Karpas-422 (cell line): ENCODE results near the gene CPT1B. TPM values are rescaled to one million over a fixed set of nuclear protein-coding genes. Genes with fewer than 3 reads are reported as not detected.

Experiments used
- DNase-seq: peaks from one replicate; pipeline ENCODE4 v3.0.0-alpha.2; 2015
- H2AFZ ChIP-seq: fragments of 200-600 bp; sonication (generic); 2 replicates; pipeline ENCODE4 v1.6.1; 2014; ENCODE audit warnings: antibody characterized with exemption, low read length, mixed read lengths
- H3K27ac ChIP-seq: fragments of 200-600 bp; sonication (generic); 2 replicates; pipeline ENCODE4 v1.5.1; 2014; ENCODE audit warnings: mild to moderate bottlenecking, low read length, moderate library complexity
- H3K27me3 ChIP-seq: fragments of 200-600 bp; sonication (generic); 2 replicates; pipeline ENCODE4 v1.6.1; 2014; ENCODE audit warnings: low read length, mixed read lengths
- H3K36me3 ChIP-seq: fragments of 200-600 bp; sonication (generic); 2 replicates; pipeline ENCODE4 v1.6.1; 2014; ENCODE audit warnings: low read length, mixed read lengths; ENCODE audit not compliant: insufficient read depth
- H3K4me1 ChIP-seq: fragments of 200-600 bp; sonication (generic); 2 replicates; pipeline ENCODE4 v1.6.1; 2014; ENCODE audit warnings: mild to moderate bottlenecking, low read length, mixed read lengths
- H3K4me2 ChIP-seq: fragments of 200-600 bp; sonication (generic); 2 replicates; pipeline ENCODE4 v1.6.1; 2014; ENCODE audit warnings: low read length, low read depth, mild to moderate bottlenecking; ENCODE audit not compliant: poor library complexity, severe bottlenecking
- H3K4me3 ChIP-seq: fragments of 200-600 bp; sonication (generic); 2 replicates; pipeline ENCODE4 v1.5.1; 2014; ENCODE audit warnings: mild to moderate bottlenecking, antibody characterized with exemption, low read length, mixed read lengths
- H3K79me2 ChIP-seq: fragments of 200-600 bp; sonication (generic); 2 replicates; pipeline ENCODE4 v1.6.1; 2014; ENCODE audit warnings: mild to moderate bottlenecking, low read length, mixed read lengths
- H3K9ac ChIP-seq: fragments of 200-600 bp; sonication (generic); 2 replicates; pipeline ENCODE4 v1.6.0; 2014; ENCODE audit warnings: low read length
- H3K9me2 ChIP-seq: fragments of 200-600 bp; sonication (generic), shearing (Covaris generic); replicated peaks from 2 replicates; pipeline ENCODE4 v1.6.0; 2014; ENCODE audit warnings: mild to moderate bottlenecking, low read length, moderate library complexity; ENCODE audit not compliant: insufficient read depth
- H3K9me3 ChIP-seq: fragments of 300-700, 200-600 bp; sonication (generic); 2 replicates; pipeline ENCODE4 v1.6.1; 2014; ENCODE audit warnings: low read length, mixed read lengths
- H4K20me1 ChIP-seq: fragments of 200-600 bp; sonication (generic); 2 replicates; pipeline ENCODE4 v1.6.1; 2014; ENCODE audit warnings: mild to moderate bottlenecking, antibody characterized with exemption, low read length, low read depth; ENCODE audit not compliant: insufficient read depth
- total RNA-seq: library from RNA; depleted of rRNA; stranded (reverse); fragments of >200 nt; shearing (Covaris generic); gene quantifications from 2 replicates; pipeline ENCODE4 v1.2.3, GENCODE V29; 2014; ENCODE audit warnings: low replicate concordance

The CPT1B gene
- total RNA-seq, 1 experiment from 2014 or later, result 50.3 TPM

GRCh38 chr22:50571264-50572175, 6.7 kb downstream of the CPT1B start:
- Histone ChIP-seq H3K4me3 (no peak overlapping the region), H3K9me2 (no peaks in the 10 kb centered on the region), H3K9me3 (no peaks in the 10 kb centered on the region), H3K4me2 (no peak overlapping the region), H3K27me3 (no peaks in the 10 kb centered on the region), H3K79me2 (no peaks in the 10 kb centered on the region), H3K4me1 (no peaks in the 10 kb centered on the region), H4K20me1 (no peaks in the 10 kb centered on the region), H2AFZ (no peak overlapping the region), H3K9ac (no peak overlapping the region), H3K36me3 (peaks cover 27% of the 10 kb centered on the region), H3K27ac (no peak overlapping the region)
- no peak for DNase-seq

GRCh38 chr22:50570861-50571260, 7.4 kb downstream of the CPT1B start:
- H3K36me3 ChIP-seq, result peaks cover 23% of the 10 kb centered on the region
- H3K27ac ChIP-seq, result no peak overlapping the region
- H3K9ac ChIP-seq, result no peak overlapping the region
- H3K4me3 ChIP-seq, result no peak overlapping the region
- no peak overlapping the region for H2AFZ ChIP-seq
- H3K4me1 ChIP-seq, result no peaks in the 10 kb centered on the region
- H3K79me2 ChIP-seq, result no peaks in the 10 kb centered on the region
- DNase-seq, result no peak
- H3K9me2 ChIP-seq, result no peaks in the 10 kb centered on the region
- H3K9me3 ChIP-seq, result no peaks in the 10 kb centered on the region
- H3K27me3 ChIP-seq, result no peaks in the 10 kb centered on the region
- no peaks in the 10 kb centered on the region for H4K20me1 ChIP-seq
- no peak overlapping the region for H3K4me2 ChIP-seq

- H3K27me3 ChIP-seq, result no peaks in the 10 kb centered on the region
- no peak overlapping the region for H3K9ac ChIP-seq
- DNase-seq, result no peak
- H3K79me2 ChIP-seq, result no peaks in the 10 kb centered on the region
- H3K4me1 ChIP-seq, result no peaks in the 10 kb centered on the region
- no peak overlapping the region for H3K4me2 ChIP-seq
- H2AFZ ChIP-seq, result no peak overlapping the region
- H3K4me3 ChIP-seq, result no peak overlapping the region
- H3K36me3 ChIP-seq, result peaks cover 21% of the 10 kb centered on the region
- H4K20me1 ChIP-seq, result no peaks in the 10 kb centered on the region
- no peak overlapping the region for H3K27ac ChIP-seq
- no peaks in the 10 kb centered on the region for H3K9me2 ChIP-seq
- no peaks in the 10 kb centered on the region for H3K9me3 ChIP-seq
These were observed 8.2 kb downstream of the CPT1B start for GRCh38 chr22:50569896-50570535.

- Histone ChIP-seq H3K27ac (no peak overlapping the region), H3K9ac (no peak overlapping the region), H3K79me2 (no peaks in the 10 kb centered on the region), H3K4me3 (no peak overlapping the region), H3K4me2 (no peak overlapping the region), H4K20me1 (no peaks in the 10 kb centered on the region), H3K4me1 (no peaks in the 10 kb centered on the region), H3K9me2 (no peaks in the 10 kb centered on the region), H3K9me3 (no peaks in the 10 kb centered on the region), H3K27me3 (no peaks in the 10 kb centered on the region), H3K36me3 (peaks cover 21% of the 10 kb centered on the region), H2AFZ (no peak overlapping the region)
- no peak for DNase-seq
These were observed 9.2 kb downstream of the CPT1B start for GRCh38 chr22:50569041-50569459.

GRCh38 chr22:50568626-50569025, 9.6 kb downstream of the CPT1B start:
- no peak for DNase-seq
- H3K79me2 ChIP-seq, result no peaks in the 10 kb centered on the region
- no peak overlapping the region for H2AFZ ChIP-seq
- no peaks in the 10 kb centered on the region for H3K9me2 ChIP-seq
- H3K27ac ChIP-seq, result no peak overlapping the region
- H3K4me2 ChIP-seq, result no peak overlapping the region
- no peak overlapping the region for H3K9ac ChIP-seq
- H3K4me1 ChIP-seq, result peaks cover 2% of the 10 kb centered on the region
- H3K4me3 ChIP-seq, result no peak overlapping the region
- no peaks in the 10 kb centered on the region for H3K27me3 ChIP-seq
- no peaks in the 10 kb centered on the region for H4K20me1 ChIP-seq
- H3K36me3 ChIP-seq, result peaks cover 21% of the 10 kb centered on the region
- H3K9me3 ChIP-seq, result no peaks in the 10 kb centered on the region

GRCh38 chr22:50567721-50568252, 10.4 kb downstream of the CPT1B start:
- Histone ChIP-seq H3K36me3 (peaks cover 21% of the 10 kb centered on the region), H3K9me3 (no peaks in the 10 kb centered on the region), H3K27ac (no peak overlapping the region), H3K79me2 (no peaks in the 10 kb centered on the region), H3K9ac (no peak overlapping the region), H3K9me2 (no peaks in the 10 kb centered on the region), H3K27me3 (no peaks in the 10 kb centered on the region), H3K4me1 (peaks cover 9% of the 10 kb centered on the region), H3K4me2 (no peak overlapping the region), H4K20me1 (no peaks in the 10 kb centered on the region), H3K4me3 (no peak overlapping the region), H2AFZ (no peak overlapping the region)
- no peak for DNase-seq

GRCh38 chr22:50564289-50564688, 13.9 kb downstream of the CPT1B start:
- Histone ChIP-seq H3K4me3 (no peak overlapping the region), H3K9me2 (no peaks in the 10 kb centered on the region), H3K9me3 (no peaks in the 10 kb centered on the region), H3K36me3 (peaks cover 9% of the 10 kb centered on the region), H3K27me3 (no peaks in the 10 kb centered on the region), H4K20me1 (no peaks in the 10 kb centered on the region), H3K4me1 (peaks cover 9% of the 10 kb centered on the region), H2AFZ (no peak overlapping the region), H3K4me2 (no peak overlapping the region), H3K9ac (no peak overlapping the region), H3K79me2 (no peaks in the 10 kb centered on the region), H3K27ac (no peak overlapping the region)
- no peak for DNase-seq

GRCh38 chr22:50563413-50564160, 14.6 kb downstream of the CPT1B start:
- peak overlapping the region; percentile 100 for H3K4me2 ChIP-seq
- no peaks in the 10 kb centered on the region for H4K20me1 ChIP-seq
- H3K27ac ChIP-seq, result no peak overlapping the region
- DNase-seq, result no peak
- peaks cover 2% of the 10 kb centered on the region for H3K36me3 ChIP-seq
- peak overlapping the region; percentile 85 for H3K9ac ChIP-seq
- peak overlapping the region; percentile 95 for H2AFZ ChIP-seq
- no peaks in the 10 kb centered on the region for H3K9me2 ChIP-seq
- H3K79me2 ChIP-seq, result no peaks in the 10 kb centered on the region
- peaks cover 9% of the 10 kb centered on the region for H3K4me1 ChIP-seq
- H3K4me3 ChIP-seq, result peak overlapping the region; percentile 96
- H3K27me3 ChIP-seq, result no peaks in the 10 kb centered on the region
- no peaks in the 10 kb centered on the region for H3K9me3 ChIP-seq
